GM19324 (cell line): Measurements from ENCODE around the gene ANKDD1A.
A peak's percentile ranks its signal among the peaks of the same experiment; 100 is the strongest.

Experiments used
- ATAC-seq: cut with Tn5 transposase; IDR thresholded peaks from one replicate; pipeline ENCODE4 v1.9.1; 2021; ENCODE audit warnings: mild to moderate bottlenecking, moderate library complexity; ENCODE audit not compliant: unreplicated experiment, low FRiP score

ANKDD1A gene

GRCh38 chr15:64911311-64912186 lies at the start of gene ANKDD1A:
Gene ANKDD1A (plus strand): TSS chr15:64911902. CDS start chr15:64911931, 29 bp downstream.
- ATAC-seq = peak; percentile 61

- ATAC-seq = no peak
Measured at GRCh38 chr15:64861960-64862359, 49.7 kb upstream of the ANKDD1A start.

DNA sequence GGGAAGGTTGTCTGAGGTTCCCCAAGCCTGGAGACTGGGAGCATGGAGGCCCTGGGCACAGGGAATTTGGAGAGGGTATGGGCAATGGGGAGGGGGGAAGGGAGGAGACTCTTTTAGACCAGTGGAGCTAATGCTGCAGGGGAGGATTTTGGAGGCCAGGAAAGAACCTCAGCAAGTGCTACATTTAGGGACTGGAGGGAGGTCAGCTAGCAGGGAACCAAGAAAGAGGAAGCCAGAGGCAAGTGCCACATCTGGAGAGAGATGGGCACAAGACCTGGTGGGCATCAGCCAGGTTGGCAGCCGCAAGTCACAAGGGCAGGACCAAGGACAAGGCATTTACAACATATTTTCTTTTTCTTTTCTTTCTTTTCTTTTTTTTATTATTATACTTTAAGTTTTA lies 49.3 kb upstream of the ANKDD1A start:
- no peak for ATAC-seq

DNA sequence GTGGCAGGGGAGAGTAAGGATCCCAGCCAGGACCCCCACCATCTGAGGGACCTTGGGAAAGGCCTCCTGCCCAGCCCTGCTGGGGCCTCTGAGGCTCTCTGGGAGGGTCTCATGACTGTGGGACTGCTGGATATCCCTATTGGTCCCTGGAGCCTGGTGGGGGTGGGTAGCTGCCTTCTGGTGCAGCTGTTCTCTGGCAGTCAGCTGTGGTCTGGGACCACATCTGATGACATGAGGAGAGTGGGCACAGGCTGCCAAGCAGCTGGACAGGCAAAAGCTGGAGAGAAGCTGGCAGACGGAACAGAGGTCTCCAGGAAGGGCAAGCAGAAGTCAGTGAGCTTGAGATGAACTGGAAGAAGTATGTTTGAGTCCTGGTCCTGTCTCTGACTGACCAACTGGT lies 47.6 kb upstream of the ANKDD1A start:
- no peak for ATAC-seq

GRCh38 chr15:64865126-64865997 lies 46.3 kb upstream of the ANKDD1A start:
- no peak for ATAC-seq

- ATAC-seq = no peak
Measured at GRCh38 chr15:64865998-64866520, 45.6 kb upstream of the ANKDD1A start.

DNA sequence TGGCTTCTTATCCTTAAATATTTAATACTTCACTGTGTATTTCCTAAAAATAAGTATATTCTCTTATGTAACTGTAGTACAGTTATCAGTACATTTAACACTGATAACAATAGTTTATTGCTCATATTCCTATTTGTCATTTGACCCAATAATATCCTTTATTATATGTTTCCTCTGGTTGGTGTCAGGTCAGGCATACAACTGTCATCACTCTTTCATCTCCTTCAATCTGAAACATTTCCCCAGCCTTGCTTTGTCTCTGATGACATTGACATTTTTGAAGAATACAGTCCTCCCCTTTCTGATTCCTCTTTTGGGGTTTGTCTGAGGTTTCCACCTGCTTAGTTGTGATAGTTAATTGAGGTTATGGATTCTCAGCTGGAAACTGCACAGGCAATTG lies 42.2 kb upstream of the ANKDD1A start:
- ATAC-seq = no peak

DNA sequence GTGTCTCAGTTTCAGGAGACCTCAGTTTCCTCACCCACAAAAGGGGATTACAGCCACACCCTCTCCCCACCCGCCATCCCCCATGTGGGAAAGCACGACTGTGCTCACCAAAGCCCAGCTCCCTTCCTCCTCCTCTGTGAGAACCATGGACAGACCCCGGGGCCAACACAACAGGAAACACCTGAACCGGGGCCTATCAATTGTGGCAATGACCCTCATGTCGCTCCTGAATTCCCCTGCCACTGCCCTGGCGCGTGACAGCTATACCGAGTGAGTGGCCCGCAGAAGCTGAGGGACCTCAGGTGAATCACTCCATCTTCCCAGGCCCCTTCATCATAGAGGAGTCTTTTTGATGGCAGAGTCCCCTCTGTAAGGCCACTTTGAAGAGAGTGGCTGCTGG lies 41.3 kb upstream of the ANKDD1A start:
- ATAC-seq = no peak

GRCh38 chr15:64875641-64876223 lies 36.0 kb upstream of the ANKDD1A start:
- ATAC-seq = no peak

- ATAC-seq = no peak
Measured at GRCh38 chr15:64877435-64877834, 34.3 kb upstream of the ANKDD1A start.

- no peak for ATAC-seq
Measured at GRCh38 chr15:64878705-64879104, 33.0 kb upstream of the ANKDD1A start.

GRCh38 chr15:64883100-64883581 lies 28.6 kb upstream of the ANKDD1A start:
- ATAC-seq = peak; percentile 37

GRCh38 chr15:64883997-64884511 lies 27.6 kb upstream of the ANKDD1A start:
- ATAC-seq = peak; percentile 44

DNA sequence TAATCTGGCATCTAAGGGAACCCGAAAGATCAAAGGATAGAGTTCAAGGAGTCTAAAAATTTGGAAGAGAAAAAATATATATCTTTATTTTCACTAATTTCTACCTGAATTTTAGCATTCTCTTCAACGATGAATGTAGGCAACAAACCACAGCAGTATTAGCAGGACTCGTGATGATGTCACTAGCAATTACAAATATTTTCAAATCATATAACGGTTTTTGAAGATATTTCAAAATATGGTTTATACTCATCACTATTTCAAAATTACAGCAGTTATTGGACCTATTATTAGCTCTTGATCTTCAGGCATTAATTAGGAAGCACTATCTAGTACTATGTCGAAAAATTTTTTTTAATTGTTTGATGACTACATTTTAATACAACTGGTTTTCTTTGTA lies 27.0 kb upstream of the ANKDD1A start:
- no peak for ATAC-seq

GRCh38 chr15:64888336-64888735 lies 23.4 kb upstream of the ANKDD1A start:
- no peak for ATAC-seq

GRCh38 chr15:64891561-64891960 lies 20.1 kb upstream of the ANKDD1A start:
- no peak for ATAC-seq

GRCh38 chr15:64892847-64893403 lies 18.8 kb upstream of the ANKDD1A start:
- no peak for ATAC-seq

DNA sequence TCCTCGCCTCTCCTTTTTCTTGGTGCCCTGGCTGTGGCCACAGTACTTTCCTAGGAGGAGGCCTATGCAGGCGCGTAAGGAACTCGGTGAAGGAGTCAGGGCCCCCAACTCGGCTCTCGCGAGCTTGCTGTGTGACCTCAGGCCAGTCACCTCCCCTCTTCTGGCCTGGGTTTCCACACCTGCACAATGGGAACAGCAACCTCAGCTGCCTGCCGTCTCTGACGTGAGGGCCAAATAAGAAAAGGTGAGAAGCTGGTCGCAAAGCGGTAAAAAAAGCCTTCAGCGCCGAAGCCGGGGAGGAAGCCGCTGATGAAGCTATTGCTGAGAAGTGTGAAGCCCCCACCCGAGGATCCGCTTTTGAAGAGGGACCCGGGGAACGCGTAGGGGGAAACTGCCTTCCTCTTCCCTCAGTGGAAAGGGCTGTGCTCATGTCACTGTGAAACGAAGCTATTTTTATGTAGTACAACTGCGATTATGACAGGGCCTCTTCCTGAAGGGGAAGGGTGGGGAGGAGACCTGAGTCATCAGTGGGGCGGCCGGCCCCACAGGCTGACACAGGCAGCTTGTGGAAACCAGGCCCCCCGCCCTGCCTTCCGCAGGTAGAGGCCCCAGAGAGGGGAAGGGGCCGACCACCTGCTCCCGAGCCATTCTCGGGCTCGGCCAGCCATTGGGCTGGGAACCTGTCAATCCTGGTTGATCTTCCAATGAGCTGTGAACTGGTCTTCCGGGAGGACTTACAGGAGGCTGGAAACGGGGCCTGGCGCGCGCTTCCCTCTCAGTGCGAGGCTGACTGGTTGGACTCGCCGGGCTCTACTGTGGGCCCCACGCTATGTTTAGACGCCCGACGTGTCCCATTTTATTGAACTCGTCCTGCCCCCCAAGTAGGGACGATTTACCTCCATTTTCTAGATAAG lies 18.0 kb upstream of the ANKDD1A start:
- ATAC-seq = peak; percentile 74
